ENCODE results near the gene FAM153A. TPM values are rescaled to one million over a fixed set of nuclear protein-coding genes. Genes with fewer than 3 reads are reported as not detected.
"Not testable (repeated sequence)": the region's sequence is repeated elsewhere in the genome, so short reads cannot be mapped to it uniquely, and the experiment has no call there.

FAM153A gene
- total RNA-seq, 1 experiment from 2014 or later = not detected

DNA sequence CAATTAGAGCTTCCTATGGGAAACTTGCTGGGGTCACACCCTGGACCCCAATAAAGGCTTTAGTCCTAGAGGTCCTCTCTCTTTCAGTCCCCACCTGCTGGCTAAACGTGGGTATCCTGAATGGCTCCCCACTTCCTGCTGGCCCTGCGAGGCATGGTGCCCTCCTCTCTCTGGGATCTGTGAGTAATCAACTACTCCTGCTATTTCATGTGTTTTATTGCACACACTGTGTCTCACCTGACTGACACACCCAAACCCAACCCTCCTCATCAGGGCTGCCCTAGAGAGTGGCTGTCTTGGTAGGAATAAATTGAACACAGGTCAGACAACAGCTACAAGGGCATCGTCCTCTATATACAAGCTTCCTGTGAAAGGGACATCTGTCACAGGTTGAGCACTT lies 39.8 kb upstream of the FAM153A start:
- H3K36me3 ChIP-seq (ENCODE audit: control insufficient read depth in 1 of 2, insufficient read depth in 2 of 2, low read length in 2 of 2); H3K9me3 ChIP-seq (ENCODE audit: control insufficient read depth in 1 of 2, insufficient read depth in 1 of 2, low read depth in 1 of 2, low read length in 2 of 2); DNase-seq (ENCODE audit: low read depth, low spot score); H3K4me2 ChIP-seq (ENCODE audit: low read length); H3K9me2 ChIP-seq (ENCODE audit: insufficient read depth); H4K20me1 ChIP-seq (ENCODE audit: insufficient read depth); H2AFZ ChIP-seq (ENCODE audit: low read depth, low read length, poor library complexity, severe bottlenecking); RAD21 ChIA-PET (ENCODE audit: low non-redundant PET in 1 of 2, low total read pairs in 2 of 2, uncharacterized antibody in 2 of 2, unreplicated experiment in 2 of 2); intact Hi-C loops (cut with micrococcal nuclease); H3K9ac ChIP-seq (ENCODE audit: low read length); H3K79me2 ChIP-seq (ENCODE audit: insufficient read depth, low read length); CTCF ChIA-PET; BruUV-seq (replicated peaks); H3K4me1 ChIP-seq (ENCODE audit: control insufficient read depth in 1 of 2, insufficient read depth in 2 of 2, low read length in 2 of 2); H3K27ac ChIP-seq (ENCODE audit: low read depth, low read length); ATAC-seq; H3K27me3 ChIP-seq (ENCODE audit: insufficient read depth, low read length); H3K4me3 ChIP-seq (replicated peaks in 1 of 2; ENCODE audit: low read depth in 1 of 2, low read length in 2 of 2); POLR2A ChIA-PET: not testable (repeated sequence)

DNA sequence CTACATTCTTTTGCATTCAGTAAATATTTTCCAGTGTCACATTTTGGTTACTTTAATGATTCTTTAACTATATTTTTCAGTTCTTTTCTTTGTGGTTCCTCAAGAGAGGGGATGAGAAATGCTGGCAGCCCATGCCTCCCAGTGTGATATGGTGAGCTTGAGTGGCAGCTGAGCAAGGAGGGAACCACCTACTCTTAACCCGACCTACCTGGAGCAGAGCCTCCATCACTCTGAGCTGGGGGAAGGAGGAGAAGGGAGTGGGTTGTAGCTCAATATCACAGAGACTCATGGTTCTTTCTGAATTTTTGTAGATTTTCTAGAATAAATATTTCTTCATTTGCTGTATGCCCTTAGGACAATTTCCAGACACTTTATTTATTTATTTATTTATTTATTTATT lies 37.0 kb upstream of the FAM153A start:
- CTCF ChIA-PET; POLR2A ChIA-PET; BruUV-seq (replicated peaks): not testable (repeated sequence)

GRCh38 chr5:177812814-177813425 lies 30.2 kb upstream of the FAM153A start:
- POLR2A ChIA-PET; H3K9me3 ChIP-seq (ENCODE audit: control insufficient read depth in 1 of 2, insufficient read depth in 1 of 2, low read depth in 1 of 2, low read length in 2 of 2); BruUV-seq (replicated peaks); H3K4me2 ChIP-seq (ENCODE audit: low read length); intact Hi-C loops (cut with micrococcal nuclease); H3K27me3 ChIP-seq (ENCODE audit: insufficient read depth, low read length); RAD21 ChIA-PET (ENCODE audit: low non-redundant PET in 1 of 2, low total read pairs in 2 of 2, uncharacterized antibody in 2 of 2, unreplicated experiment in 2 of 2); CTCF ChIA-PET; H3K4me1 ChIP-seq (ENCODE audit: control insufficient read depth in 1 of 2, insufficient read depth in 2 of 2, low read length in 2 of 2); H3K9ac ChIP-seq (ENCODE audit: low read length); H3K4me3 ChIP-seq (replicated peaks in 1 of 2; ENCODE audit: low read depth in 1 of 2, low read length in 2 of 2); H4K20me1 ChIP-seq (ENCODE audit: insufficient read depth); DNase-seq (ENCODE audit: low read depth, low spot score); H3K79me2 ChIP-seq (ENCODE audit: insufficient read depth, low read length); H3K27ac ChIP-seq (ENCODE audit: low read depth, low read length); H2AFZ ChIP-seq (ENCODE audit: low read depth, low read length, poor library complexity, severe bottlenecking); H3K36me3 ChIP-seq (ENCODE audit: control insufficient read depth in 1 of 2, insufficient read depth in 2 of 2, low read length in 2 of 2); ATAC-seq; H3K9me2 ChIP-seq (ENCODE audit: insufficient read depth): not testable (repeated sequence)

More for the DNA sequence above, 37.0 kb upstream of the FAM153A start:
- RAD21 ChIA-PET (ENCODE audit: low non-redundant PET in 1 of 2, low total read pairs in 2 of 2, uncharacterized antibody in 2 of 2, unreplicated experiment in 2 of 2); H3K4me2 ChIP-seq (ENCODE audit: low read length); H3K9me2 ChIP-seq (ENCODE audit: insufficient read depth); H3K4me3 ChIP-seq (replicated peaks in 1 of 2; ENCODE audit: low read depth in 1 of 2, low read length in 2 of 2); H2AFZ ChIP-seq (ENCODE audit: low read depth, low read length, poor library complexity, severe bottlenecking); H3K36me3 ChIP-seq (ENCODE audit: control insufficient read depth in 1 of 2, insufficient read depth in 2 of 2, low read length in 2 of 2); H4K20me1 ChIP-seq (ENCODE audit: insufficient read depth); H3K4me1 ChIP-seq (ENCODE audit: control insufficient read depth in 1 of 2, insufficient read depth in 2 of 2, low read length in 2 of 2); H3K79me2 ChIP-seq (ENCODE audit: insufficient read depth, low read length); H3K27me3 ChIP-seq (ENCODE audit: insufficient read depth, low read length); intact Hi-C loops (cut with micrococcal nuclease); DNase-seq (ENCODE audit: low read depth, low spot score); H3K9ac ChIP-seq (ENCODE audit: low read length); H3K9me3 ChIP-seq (ENCODE audit: control insufficient read depth in 1 of 2, insufficient read depth in 1 of 2, low read depth in 1 of 2, low read length in 2 of 2); H3K27ac ChIP-seq (ENCODE audit: low read depth, low read length); ATAC-seq: not testable (repeated sequence)

DNA sequence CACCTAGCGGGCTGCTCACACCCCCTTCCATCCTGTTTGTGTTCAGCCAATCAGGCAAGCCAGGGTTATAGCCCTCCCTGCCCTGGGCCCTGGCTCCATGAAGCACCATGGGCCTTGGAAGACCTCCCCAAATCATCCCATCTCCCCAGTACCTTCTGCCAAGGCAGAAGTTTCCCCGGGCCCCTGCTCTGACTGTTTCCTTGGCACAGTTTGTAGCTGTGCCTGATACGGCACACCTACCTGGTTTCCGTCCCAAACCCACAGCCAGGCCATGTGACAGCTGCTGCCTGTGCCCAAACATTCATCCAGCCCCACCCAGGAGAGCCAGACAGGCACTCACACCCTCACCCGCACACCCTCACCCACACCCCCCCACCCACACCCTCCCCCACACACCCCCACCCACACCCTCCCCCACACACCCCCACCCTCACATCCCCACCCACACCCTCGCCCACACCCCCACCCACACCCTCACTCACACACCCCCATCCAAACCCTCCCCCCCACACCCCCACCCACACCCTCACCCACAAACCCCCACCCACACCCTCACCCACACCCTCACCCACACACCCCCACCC lies 29.6 kb upstream of the FAM153A start:
- POLR2A ChIA-PET; H3K4me2 ChIP-seq (ENCODE audit: low read length); H3K9ac ChIP-seq (ENCODE audit: low read length); H4K20me1 ChIP-seq (ENCODE audit: insufficient read depth); H3K27ac ChIP-seq (ENCODE audit: low read depth, low read length); H3K27me3 ChIP-seq (ENCODE audit: insufficient read depth, low read length); DNase-seq (ENCODE audit: low read depth, low spot score); H3K4me1 ChIP-seq (ENCODE audit: control insufficient read depth in 1 of 2, insufficient read depth in 2 of 2, low read length in 2 of 2); CTCF ChIA-PET; intact Hi-C loops (cut with micrococcal nuclease); H3K36me3 ChIP-seq (ENCODE audit: control insufficient read depth in 1 of 2, insufficient read depth in 2 of 2, low read length in 2 of 2); RAD21 ChIA-PET (ENCODE audit: low non-redundant PET in 1 of 2, low total read pairs in 2 of 2, uncharacterized antibody in 2 of 2, unreplicated experiment in 2 of 2); H3K4me3 ChIP-seq (replicated peaks in 1 of 2; ENCODE audit: low read depth in 1 of 2, low read length in 2 of 2); BruUV-seq (replicated peaks); H3K79me2 ChIP-seq (ENCODE audit: insufficient read depth, low read length); H2AFZ ChIP-seq (ENCODE audit: low read depth, low read length, poor library complexity, severe bottlenecking); H3K9me3 ChIP-seq (ENCODE audit: control insufficient read depth in 1 of 2, insufficient read depth in 1 of 2, low read depth in 1 of 2, low read length in 2 of 2); H3K9me2 ChIP-seq (ENCODE audit: insufficient read depth); ATAC-seq: not testable (repeated sequence)
